Colonic mucosa (tissue), 4 donors: ENCODE results near the gene SRPK1. TPM values are rescaled to one million over a fixed set of nuclear protein-coding genes. Genes with fewer than 3 reads are reported as not detected.

Experiments
- DNase-seq: peaks from one replicate; pipeline ENCODE4 v3.0.0-alpha.2; 2020
- H3K27ac ChIP-seq: fragments of 200-600 bp; one replicate; pipeline ENCODE4 v1.8.0; 2021
- H3K27me3 ChIP-seq: fragments of 200-600 bp; one replicate; pipeline ENCODE4 v1.8.0; 2021
- H3K36me3 ChIP-seq: fragments of 200-600 bp; one replicate; pipeline ENCODE4 v1.8.0; 2021
- H3K4me1 ChIP-seq: fragments of 200-600 bp; one replicate; pipeline ENCODE4 v1.8.0; 2021; ENCODE audit warnings: mild to moderate bottlenecking
- H3K4me3 ChIP-seq: fragments of 200-600 bp; one replicate; pipeline ENCODE4 v1.8.0; 2021
- H3K9ac ChIP-seq, 2 donors: one replicate each; pipeline ENCODE4 v1.7.0; 2013; ENCODE audit warnings: control low read depth in 2 of 2, low read depth in 2 of 2, low read length in 2 of 2
- H3K9me3 ChIP-seq: fragments of 200-600 bp; one replicate; pipeline ENCODE4 v1.8.0; 2021
- intact Hi-C: fragments of 100-400 bp; cut with DNase I; formaldehyde crosslinking; loops from one replicate; pipeline ENCODE4 v1.14.1; 2022
- total RNA-seq, 2 donors: library from RNA; stranded (reverse); fragmentation: NEBNext Ultra II Directional in 1 of 2; extraction: Animal tissue kit (Norgen Biotek cat#: 25700) in 1 of 2; gene quantifications; one replicate each; pipeline ENCODE4 v1.2.1, GENCODE V29; 2021
- TF ChIP-seq, protein P1 (sequence below): fragments of 200-600 bp; IDR thresholded peaks from one replicate; pipeline ENCODE4 v1.8.0; 2022; ENCODE audit warnings: antibody characterized with exemption, mild to moderate bottlenecking
- donor health status: healthy.
- donor health status: DM: no; HTN: no; CAD: no.
- donor health status: DM: no; HTN: no; CAD: no.

SRPK1 gene
- total RNA-seq, 2 donors from 2014 or later = 89.4 to 111 TPM

DNA sequence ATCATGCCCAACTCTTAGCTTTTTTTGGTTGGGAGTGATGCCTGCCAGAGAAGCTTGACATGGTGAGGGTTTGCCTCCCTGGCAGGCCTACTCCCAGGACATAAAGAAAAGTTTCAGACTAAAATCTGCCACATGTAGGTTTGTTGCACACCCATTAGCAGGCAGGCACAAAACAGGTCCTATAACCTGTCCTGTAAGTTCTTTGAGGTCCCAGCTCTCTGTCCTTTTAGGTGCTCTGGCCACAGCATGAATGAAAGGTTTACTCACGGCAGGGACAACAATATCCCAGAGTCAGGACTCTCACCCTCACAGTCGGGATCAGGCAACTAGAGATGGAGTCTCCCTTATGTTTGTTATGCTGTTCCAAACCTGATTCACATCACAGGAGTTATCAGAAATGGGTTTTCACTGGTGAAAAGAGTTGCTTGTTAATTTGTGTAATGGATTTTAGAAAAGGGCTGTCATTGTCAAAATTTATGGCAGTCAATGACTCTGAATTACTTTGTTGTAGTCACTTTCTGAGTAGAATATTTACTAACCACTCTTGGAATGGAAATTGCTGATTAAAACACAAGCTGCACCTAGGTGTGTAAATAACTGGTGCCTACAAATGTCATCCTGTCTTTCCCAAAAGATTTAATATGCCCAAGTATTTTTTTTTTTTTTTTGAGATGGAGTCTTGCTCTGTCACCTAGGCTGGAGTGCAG is 5.8 kb upstream of the SRPK1 start:
- Histone ChIP-seq H3K27ac (peak overlapping the region; percentile 33), H3K4me1 (no peaks in the 10 kb centered on the region), H3K27me3 (no peaks in the 10 kb centered on the region), H3K36me3 (no peaks in the 10 kb centered on the region), H3K9ac (no peak overlapping the region), H3K4me3 (no peak overlapping the region), H3K9me3 (no peaks in the 10 kb centered on the region)
- DNase-seq = no peak
- intact Hi-C loops = no loop called here
- TF ChIP-seq, protein P1, sequence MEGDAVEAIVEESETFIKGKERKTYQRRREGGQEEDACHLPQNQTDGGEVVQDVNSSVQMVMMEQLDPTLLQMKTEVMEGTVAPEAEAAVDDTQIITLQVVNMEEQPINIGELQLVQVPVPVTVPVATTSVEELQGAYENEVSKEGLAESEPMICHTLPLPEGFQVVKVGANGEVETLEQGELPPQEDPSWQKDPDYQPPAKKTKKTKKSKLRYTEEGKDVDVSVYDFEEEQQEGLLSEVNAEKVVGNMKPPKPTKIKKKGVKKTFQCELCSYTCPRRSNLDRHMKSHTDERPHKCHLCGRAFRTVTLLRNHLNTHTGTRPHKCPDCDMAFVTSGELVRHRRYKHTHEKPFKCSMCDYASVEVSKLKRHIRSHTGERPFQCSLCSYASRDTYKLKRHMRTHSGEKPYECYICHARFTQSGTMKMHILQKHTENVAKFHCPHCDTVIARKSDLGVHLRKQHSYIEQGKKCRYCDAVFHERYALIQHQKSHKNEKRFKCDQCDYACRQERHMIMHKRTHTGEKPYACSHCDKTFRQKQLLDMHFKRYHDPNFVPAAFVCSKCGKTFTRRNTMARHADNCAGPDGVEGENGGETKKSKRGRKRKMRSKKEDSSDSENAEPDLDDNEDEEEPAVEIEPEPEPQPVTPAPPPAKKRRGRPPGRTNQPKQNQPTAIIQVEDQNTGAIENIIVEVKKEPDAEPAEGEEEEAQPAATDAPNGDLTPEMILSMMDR = no peak

DNA sequence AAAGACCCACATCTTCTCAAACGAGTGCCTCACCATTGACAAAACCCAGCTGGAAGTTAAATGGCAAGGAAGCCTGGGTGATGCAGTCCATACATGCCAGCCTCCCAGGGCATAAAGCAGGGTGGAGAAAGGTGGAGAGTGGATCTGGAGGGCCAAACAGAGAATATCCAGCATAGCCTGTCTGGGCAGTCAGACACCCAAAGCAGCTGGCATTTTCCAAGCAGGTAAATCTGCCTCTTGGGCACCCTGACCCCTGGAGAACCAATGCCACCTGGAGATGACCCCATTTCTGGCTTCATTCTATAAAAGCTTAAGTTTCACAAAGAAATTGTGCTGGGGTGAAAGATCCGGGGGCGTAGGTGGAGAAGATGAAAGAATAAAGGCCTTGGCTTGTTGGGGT is 5.1 kb upstream of the SRPK1 start:
- intact Hi-C loops = no loop called here

DNA sequence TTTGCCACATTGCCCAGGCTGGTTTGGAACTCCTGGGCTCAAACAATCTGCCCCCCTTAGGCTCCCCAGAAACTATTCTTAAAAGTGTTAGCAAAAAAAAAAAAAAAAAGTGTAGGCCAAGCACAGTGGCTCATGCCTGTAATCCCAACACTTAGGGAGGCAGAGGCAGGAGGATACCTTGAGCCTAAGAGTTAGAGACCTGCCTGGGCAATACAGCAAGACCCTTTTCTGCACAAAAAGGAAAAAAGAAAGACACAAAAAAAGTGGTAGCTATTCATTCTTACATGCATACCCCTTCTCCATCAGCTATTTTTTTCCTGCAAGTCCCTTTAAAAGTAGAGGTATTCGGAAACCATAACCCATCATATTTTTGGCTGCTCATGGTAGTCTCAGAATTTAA is 3.2 kb upstream of the SRPK1 start:
- Histone ChIP-seq H3K4me3 (no peak overlapping the region), H3K9me3 (no peaks in the 10 kb centered on the region), H3K4me1 (no peaks in the 10 kb centered on the region), H3K9ac (no peak overlapping the region), H3K36me3 (no peaks in the 10 kb centered on the region), H3K27me3 (no peaks in the 10 kb centered on the region), H3K27ac (no peak overlapping the region)
- no peak for DNase-seq
- TF ChIP-seq, protein P1 = no peak
- intact Hi-C loops = no loop called here

More for the DNA sequence above, 5.1 kb upstream of the SRPK1 start:
- Histone ChIP-seq H3K4me3 (no peak overlapping the region), H3K27me3 (no peaks in the 10 kb centered on the region), H3K27ac (peak overlapping the region; percentile 33), H3K36me3 (no peaks in the 10 kb centered on the region), H3K4me1 (no peaks in the 10 kb centered on the region), H3K9ac (no peak overlapping the region), H3K9me3 (no peaks in the 10 kb centered on the region)
- no peak for DNase-seq
- TF ChIP-seq, protein P1 = no peak

DNA sequence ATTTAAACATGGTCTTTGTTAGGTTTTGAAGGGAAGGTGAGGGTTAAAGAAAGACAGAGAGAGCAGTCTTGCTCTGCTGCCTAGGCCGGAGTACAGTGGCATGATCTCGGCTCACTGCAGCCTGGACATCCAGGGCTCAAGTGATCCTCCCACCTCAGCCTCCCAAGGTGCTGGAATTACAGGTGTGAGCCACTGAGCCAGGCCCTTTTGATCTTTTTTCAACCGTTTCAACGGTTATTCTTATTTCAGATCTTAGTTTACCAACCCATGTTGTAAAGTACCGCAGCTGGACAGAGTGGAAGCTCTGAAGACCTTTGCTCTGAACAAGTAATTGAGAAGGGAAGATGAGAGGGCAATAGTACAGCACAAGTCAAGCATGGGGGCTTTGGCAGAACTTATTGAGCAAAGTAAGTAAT is 1.2 kb upstream of the SRPK1 start:
- Histone ChIP-seq H3K36me3 (no peaks in the 10 kb centered on the region), H3K27me3 (no peaks in the 10 kb centered on the region), H3K4me1 (no peaks in the 10 kb centered on the region), H3K9me3 (no peaks in the 10 kb centered on the region), H3K4me3 (no peak overlapping the region), H3K9ac (no peak overlapping the region), H3K27ac (peak overlapping the region; percentile 10)
- intact Hi-C loops = no loop called here
- peak; percentile 48 for DNase-seq
- TF ChIP-seq, protein P1 = no peak

DNA sequence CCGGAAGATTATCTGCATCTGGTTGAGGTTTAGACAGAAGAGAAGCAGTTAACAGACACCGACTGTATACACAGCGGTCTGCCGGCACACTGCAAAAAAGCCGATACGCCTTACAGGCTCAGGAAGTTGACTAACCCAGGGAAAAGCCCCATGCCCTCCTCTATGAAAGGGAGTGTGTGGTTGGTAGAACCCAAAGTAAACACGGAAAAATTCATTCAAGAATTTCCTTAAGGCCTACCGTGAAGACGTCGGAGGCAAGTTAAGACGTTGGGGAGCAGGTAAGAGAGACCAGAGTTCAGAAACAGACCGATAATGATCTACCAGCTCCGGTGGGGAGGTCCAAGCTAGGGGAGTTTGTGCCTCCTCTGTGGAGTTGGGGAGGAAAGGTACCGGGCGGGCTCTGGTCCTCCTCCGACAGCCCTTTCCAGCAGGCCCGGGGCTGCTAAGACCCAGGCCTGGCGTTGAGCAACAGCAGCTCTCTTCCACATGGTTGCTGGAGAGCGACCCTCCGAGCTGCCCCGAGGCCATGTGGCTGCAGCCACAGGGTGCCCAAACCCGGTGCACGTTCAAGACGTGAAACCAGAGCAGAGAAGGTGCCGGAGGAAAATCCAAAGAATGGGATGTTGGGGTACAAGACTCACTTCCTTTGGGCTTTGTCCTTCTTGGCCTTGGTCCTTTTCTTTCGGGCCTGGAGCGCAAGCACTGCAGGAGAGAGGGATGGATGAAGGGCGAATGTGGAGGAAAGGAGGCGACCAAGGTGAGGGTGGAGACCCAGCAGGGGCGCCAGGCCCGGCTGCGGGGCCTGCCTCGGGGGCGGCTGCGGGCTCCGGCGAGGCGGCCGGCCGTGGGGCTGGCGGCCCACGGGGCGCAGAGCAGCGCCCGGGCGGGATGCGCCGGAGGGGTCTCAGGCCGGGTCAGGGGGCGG is 809 bp downstream of the SRPK1 start:
- H3K4me3 ChIP-seq = peak overlapping the region; percentile 81
- no peaks in the 10 kb centered on the region for H3K4me1 ChIP-seq
- DNase-seq = peak; percentile 77
- no peaks in the 10 kb centered on the region for H3K27me3 ChIP-seq
- H3K9ac ChIP-seq = peak overlapping the region; percentile 90 to 99
- intact Hi-C loops = no loop called here
- peak overlapping the region; percentile 81 for H3K27ac ChIP-seq
- TF ChIP-seq, protein P1 = no peak
- no peaks in the 10 kb centered on the region for H3K36me3 ChIP-seq
- H3K9me3 ChIP-seq = no peaks in the 10 kb centered on the region
